Suprapubic skin (tissue), 3 donors: ENCODE results near the gene NEUROD4.

Source experiments
- CTCF ChIP-seq, 2 donors: fragments of 200-600 bp in 1 of 2; fragments of 450-650 bp in 1 of 2; sonication (generic) in 1 of 2; IDR thresholded peaks; one replicate each; pipeline ENCODE4 v1.5.1; 2016 to 2019; ENCODE audit warnings: antibody characterized with exemption in 2 of 2, mild to moderate bottlenecking in 1 of 2, moderate library complexity in 1 of 2
- EP300 ChIP-seq: sonication (generic); formaldehyde crosslinking; IDR thresholded peaks from one replicate; pipeline ENCODE4 v1.6.1; 2017; ENCODE audit warnings: antibody characterized with exemption
- POLR2A ChIP-seq, 2 donors: fragments of 450-650 bp; IDR thresholded peaks; one replicate each; pipeline ENCODE4 v1.6.1; 2017; ENCODE audit warnings: antibody characterized with exemption in 2 of 2, mild to moderate bottlenecking in 2 of 2, moderate library complexity in 2 of 2

GRCh38 chr12:55074806-55075205 is 55.0 kb downstream of the NEUROD4 start:
- no peak for TF ChIP-seq CTCF (IDR thresholded peaks at IDR 0.05)
- no peak for TF ChIP-seq EP300
- TF ChIP-seq POLR2A (IDR thresholded peaks at IDR 0.05): no peak
